ENCODE results near the gene CMSS1. TPM values are rescaled to one million over a fixed set of nuclear protein-coding genes. Genes with fewer than 3 reads are reported as not detected.

The CMSS1 gene
- total RNA-seq, 1 donor from 2014 or later: 41.1 TPM

DNA sequence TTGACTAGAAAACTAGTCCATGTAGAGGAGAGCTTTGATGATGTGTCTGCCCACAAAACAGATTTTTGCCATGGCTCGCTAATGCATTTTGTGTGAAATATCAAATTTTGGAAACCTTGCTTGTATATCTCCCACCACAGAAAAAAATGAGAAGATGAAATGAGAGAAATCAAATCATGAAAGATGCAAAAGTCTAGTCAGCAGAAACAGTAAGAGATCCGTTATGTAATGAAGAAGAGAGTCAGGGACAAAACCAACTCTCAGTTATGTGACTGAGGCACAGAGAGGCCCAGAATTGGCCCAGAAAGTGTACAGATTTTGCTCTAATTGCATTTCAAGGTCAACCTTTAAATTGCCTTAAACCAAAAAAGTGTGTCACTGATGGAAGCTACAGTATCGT, 189.7 kb downstream of the CMSS1 start:
- Mint-ChIP-seq H3K36me3 (ENCODE audit: low read depth) (peaks cover 10% of the 10 kb centered on the region), H3K4me3 (no peak overlapping the region), H3K9me3 (no peaks in the 10 kb centered on the region), H3K27ac (no peak overlapping the region), H3K27me3 (no peaks in the 10 kb centered on the region), H3K4me1 (peaks cover 28% of the 10 kb centered on the region)
- ATAC-seq (ENCODE audit: low read depth): no peak
- intact Hi-C loops (cut with micrococcal nuclease): no loop called here
- no peak for DNase-seq
- TF ChIP-seq, protein P1, sequence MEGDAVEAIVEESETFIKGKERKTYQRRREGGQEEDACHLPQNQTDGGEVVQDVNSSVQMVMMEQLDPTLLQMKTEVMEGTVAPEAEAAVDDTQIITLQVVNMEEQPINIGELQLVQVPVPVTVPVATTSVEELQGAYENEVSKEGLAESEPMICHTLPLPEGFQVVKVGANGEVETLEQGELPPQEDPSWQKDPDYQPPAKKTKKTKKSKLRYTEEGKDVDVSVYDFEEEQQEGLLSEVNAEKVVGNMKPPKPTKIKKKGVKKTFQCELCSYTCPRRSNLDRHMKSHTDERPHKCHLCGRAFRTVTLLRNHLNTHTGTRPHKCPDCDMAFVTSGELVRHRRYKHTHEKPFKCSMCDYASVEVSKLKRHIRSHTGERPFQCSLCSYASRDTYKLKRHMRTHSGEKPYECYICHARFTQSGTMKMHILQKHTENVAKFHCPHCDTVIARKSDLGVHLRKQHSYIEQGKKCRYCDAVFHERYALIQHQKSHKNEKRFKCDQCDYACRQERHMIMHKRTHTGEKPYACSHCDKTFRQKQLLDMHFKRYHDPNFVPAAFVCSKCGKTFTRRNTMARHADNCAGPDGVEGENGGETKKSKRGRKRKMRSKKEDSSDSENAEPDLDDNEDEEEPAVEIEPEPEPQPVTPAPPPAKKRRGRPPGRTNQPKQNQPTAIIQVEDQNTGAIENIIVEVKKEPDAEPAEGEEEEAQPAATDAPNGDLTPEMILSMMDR (IDR thresholded peaks at IDR 0.05): no peak
- POLR2A ChIA-PET: no interaction called here
- CTCF ChIA-PET: no interaction called here

DNA sequence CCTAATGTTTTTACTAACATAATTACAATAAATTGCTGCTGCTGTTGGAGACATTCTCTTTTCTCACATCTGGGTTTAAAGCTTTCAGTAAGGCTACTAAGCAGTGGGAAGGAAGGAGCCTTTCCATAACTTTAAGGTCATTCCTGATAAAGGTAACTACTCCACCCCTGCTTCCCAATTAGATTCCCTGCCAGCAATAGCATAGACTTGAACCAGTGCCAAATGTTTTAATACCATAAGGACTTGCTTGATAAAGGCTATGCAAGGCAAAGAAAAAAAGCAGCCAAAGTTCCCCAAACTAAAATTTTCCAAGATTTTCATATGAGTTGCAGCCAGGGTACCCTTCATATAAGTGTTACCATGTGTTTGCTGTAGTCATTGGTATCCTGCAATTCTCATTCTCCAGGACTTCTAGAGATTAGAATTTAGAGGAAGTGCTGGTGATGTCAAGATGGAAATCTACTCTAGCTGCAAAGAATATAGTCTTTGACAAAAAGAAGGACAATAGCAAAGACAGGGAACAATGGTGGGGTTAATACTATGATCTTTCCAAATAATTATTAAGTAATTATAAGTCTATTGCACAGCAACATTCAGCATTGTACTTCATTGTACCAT, 190.5 kb downstream of the CMSS1 start:
- Mint-ChIP-seq H3K4me3 (no peak overlapping the region), H3K4me1 (peaks cover 22% of the 10 kb centered on the region)

DNA sequence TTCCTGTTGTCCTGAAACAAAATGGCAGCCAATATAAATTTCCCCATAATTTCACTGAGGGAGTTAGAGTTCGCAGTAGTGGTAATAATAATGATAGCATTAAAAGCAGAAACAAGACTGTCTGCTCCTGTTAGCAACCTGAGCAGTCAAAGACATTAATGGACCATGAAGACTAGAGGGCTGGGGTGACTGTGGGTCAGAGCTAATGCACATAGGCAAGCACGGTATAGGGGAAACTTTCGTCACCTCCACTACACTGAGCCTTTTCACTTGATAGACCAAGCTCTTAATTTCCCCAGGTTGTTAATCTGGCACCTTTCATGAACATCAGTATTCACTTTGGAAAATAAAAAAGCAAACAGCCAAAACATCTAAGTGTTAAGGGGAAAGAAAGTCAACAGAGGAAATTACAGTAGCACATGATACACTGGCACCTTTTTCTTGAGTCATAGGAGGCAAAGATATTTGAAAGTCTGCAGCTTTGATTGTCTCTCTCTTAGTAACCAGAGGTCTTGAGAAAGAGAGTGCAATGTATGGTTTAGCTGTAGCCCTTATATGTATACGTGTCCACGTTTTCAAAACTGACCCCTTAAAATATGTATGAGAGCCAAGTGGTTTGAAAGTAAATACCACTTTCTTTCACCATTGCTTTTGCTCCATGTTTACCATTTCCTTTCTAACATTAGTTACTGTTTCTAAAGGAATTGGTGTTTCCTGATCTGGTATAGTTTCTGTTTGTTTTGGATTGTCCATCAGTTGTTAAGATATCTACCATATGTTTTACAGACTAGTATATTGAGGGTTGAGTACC, 191.8 kb downstream of the CMSS1 start:
- ATAC-seq (ENCODE audit: low read depth) (no peak), DNase-seq (no peak)
- Mint-ChIP-seq H3K27me3 (no peaks in the 10 kb centered on the region), H3K4me3 (no peak overlapping the region), H3K27ac (no peak overlapping the region), H3K4me1 (peaks cover 16% of the 10 kb centered on the region), H3K36me3 (ENCODE audit: low read depth) (peaks cover 10% of the 10 kb centered on the region), H3K9me3 (no peaks in the 10 kb centered on the region)
- POLR2A ChIA-PET: no interaction called here
- intact Hi-C loops (cut with micrococcal nuclease): no loop called here
- TF ChIP-seq, protein P1 (IDR thresholded peaks at IDR 0.05): no peak
- CTCF ChIA-PET: no interaction called here

More for the DNA sequence above, 190.5 kb downstream of the CMSS1 start:
- Mint-ChIP-seq H3K36me3 (ENCODE audit: low read depth) (peaks cover 10% of the 10 kb centered on the region), H3K9me3 (no peaks in the 10 kb centered on the region), H3K27me3 (no peaks in the 10 kb centered on the region), H3K27ac (no peak overlapping the region)
- TF ChIP-seq, protein P1 (IDR thresholded peaks at IDR 0.05): no peak
- DNase-seq (no peak), ATAC-seq (ENCODE audit: low read depth) (no peak)
- POLR2A ChIA-PET: no interaction called here
- intact Hi-C loops (cut with micrococcal nuclease): no loop called here
- CTCF ChIA-PET: no interaction called here

DNA sequence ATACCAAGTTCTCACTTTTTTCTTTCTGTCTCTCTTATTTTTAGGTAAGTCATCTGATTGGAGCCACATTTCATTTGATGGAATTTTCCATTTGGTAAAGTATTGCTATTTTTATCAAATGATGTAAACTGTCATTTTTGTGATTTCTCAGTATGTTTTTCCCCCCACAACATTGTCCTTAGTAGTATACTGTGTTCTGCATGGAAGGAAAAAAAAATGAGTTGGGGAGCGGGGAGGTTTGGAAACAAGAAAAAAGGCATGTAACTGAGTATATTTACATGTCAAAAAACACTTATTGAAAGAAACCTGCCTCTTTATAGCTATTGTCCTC, 192.4 kb downstream of the CMSS1 start:
- Mint-ChIP-seq H3K27me3 (no peaks in the 10 kb centered on the region), H3K4me1 (peaks cover 13% of the 10 kb centered on the region), H3K27ac (no peak overlapping the region), H3K4me3 (no peak overlapping the region), H3K36me3 (ENCODE audit: low read depth) (peaks cover 12% of the 10 kb centered on the region), H3K9me3 (no peaks in the 10 kb centered on the region)
- DNase-seq (no peak), ATAC-seq (ENCODE audit: low read depth) (no peak)
- TF ChIP-seq, protein P1 (IDR thresholded peaks at IDR 0.05): no peak
- intact Hi-C loops (cut with micrococcal nuclease): no loop called here
- ChIA-PET POLR2A (no interaction called here), CTCF (no interaction called here)

DNA sequence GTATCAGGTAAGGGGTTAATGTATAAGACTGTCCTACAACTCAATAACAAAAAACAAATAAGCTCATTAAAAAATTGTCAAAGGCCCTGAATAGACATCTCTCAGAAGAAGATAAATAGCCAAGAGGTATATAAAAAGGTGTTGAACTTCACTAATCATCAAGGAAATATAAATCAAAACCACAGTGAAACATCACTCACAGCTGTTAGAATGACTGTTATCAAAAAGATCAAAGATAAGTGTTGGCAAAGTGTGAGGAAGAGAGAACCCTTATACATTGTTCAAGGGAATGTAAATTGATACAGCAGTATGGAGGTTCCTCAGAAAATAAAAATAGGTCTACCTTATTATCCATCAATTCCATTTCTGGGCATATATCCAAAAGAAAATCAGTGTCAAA, 201.1 kb downstream of the CMSS1 start:
- ChIA-PET CTCF (no interaction called here), POLR2A (no interaction called here)
- Mint-ChIP-seq H3K27ac (no peak overlapping the region), H3K36me3 (ENCODE audit: low read depth) (peaks cover 5% of the 10 kb centered on the region), H3K27me3 (no peaks in the 10 kb centered on the region), H3K4me3 (no peak overlapping the region), H3K4me1 (peaks cover 1% of the 10 kb centered on the region), H3K9me3 (no peaks in the 10 kb centered on the region)
- TF ChIP-seq, protein P1 (IDR thresholded peaks at IDR 0.05): no peak
- intact Hi-C loops (cut with micrococcal nuclease): no loop called here
- no peak for ATAC-seq (ENCODE audit: low read depth)
- no peak for DNase-seq

Data from activated B cell treated with CpG ODN at 0.5 μM for 24 hours (primary cell).